Measurements from ENCODE around the gene KCNT1.

KCNT1 gene

GRCh38 chr9:135782946-135783345, 81.0 kb downstream of the KCNT1 start:
- TF ChIP-seq EZH2phosphoT487 (IDR thresholded peaks at IDR 0.05; ENCODE audit: borderline replicate concordance, low read length): no peak
- TF ChIP-seq, protein P1, sequence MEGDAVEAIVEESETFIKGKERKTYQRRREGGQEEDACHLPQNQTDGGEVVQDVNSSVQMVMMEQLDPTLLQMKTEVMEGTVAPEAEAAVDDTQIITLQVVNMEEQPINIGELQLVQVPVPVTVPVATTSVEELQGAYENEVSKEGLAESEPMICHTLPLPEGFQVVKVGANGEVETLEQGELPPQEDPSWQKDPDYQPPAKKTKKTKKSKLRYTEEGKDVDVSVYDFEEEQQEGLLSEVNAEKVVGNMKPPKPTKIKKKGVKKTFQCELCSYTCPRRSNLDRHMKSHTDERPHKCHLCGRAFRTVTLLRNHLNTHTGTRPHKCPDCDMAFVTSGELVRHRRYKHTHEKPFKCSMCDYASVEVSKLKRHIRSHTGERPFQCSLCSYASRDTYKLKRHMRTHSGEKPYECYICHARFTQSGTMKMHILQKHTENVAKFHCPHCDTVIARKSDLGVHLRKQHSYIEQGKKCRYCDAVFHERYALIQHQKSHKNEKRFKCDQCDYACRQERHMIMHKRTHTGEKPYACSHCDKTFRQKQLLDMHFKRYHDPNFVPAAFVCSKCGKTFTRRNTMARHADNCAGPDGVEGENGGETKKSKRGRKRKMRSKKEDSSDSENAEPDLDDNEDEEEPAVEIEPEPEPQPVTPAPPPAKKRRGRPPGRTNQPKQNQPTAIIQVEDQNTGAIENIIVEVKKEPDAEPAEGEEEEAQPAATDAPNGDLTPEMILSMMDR (IDR thresholded peaks at IDR 0.05; ENCODE audit: low read depth, low read length, poor library complexity, severe bottlenecking): no peak
- Histone ChIP-seq H3K9me2 (replicated peaks; ENCODE audit: control insufficient read depth, low read length) (no peaks in the 10 kb centered on the region), H3F3A (ENCODE audit: control insufficient read depth, insufficient read depth) (no peaks in the 10 kb centered on the region), H4K20me1 (ENCODE audit: control insufficient read depth, insufficient read depth, low read depth, low read length) (no peaks in the 10 kb centered on the region), H3K4me2 (ENCODE audit: low read length) (no peak overlapping the region), H3K36me3 (ENCODE audit: control insufficient read depth, low read length) (no peaks in the 10 kb centered on the region), H3K27ac (ENCODE audit: low read depth, low read length) (no peak overlapping the region), H3K9me3 (ENCODE audit: control insufficient read depth, insufficient read depth, low read length) (no peaks in the 10 kb centered on the region), H3K4me1 (ENCODE audit: control insufficient read depth, low read length) (no peaks in the 10 kb centered on the region), H3K4me3 (ENCODE audit: low read length) (no peak overlapping the region), H3K27me3 (ENCODE audit: control insufficient read depth, low read length) (no peaks in the 10 kb centered on the region), H3K79me2 (ENCODE audit: control insufficient read depth, low read length) (no peaks in the 10 kb centered on the region)

GRCh38 chr9:135783540-135784245, 81.7 kb downstream of the KCNT1 start:
- Histone ChIP-seq H3F3A (ENCODE audit: control insufficient read depth, insufficient read depth) (no peaks in the 10 kb centered on the region), H3K4me3 (ENCODE audit: low read length) (no peak overlapping the region), H3K4me1 (ENCODE audit: control insufficient read depth, low read length) (no peaks in the 10 kb centered on the region), H3K36me3 (ENCODE audit: control insufficient read depth, low read length) (no peaks in the 10 kb centered on the region), H3K9me3 (ENCODE audit: control insufficient read depth, insufficient read depth, low read length) (no peaks in the 10 kb centered on the region), H3K27ac (ENCODE audit: low read depth, low read length) (no peak overlapping the region), H4K20me1 (ENCODE audit: control insufficient read depth, insufficient read depth, low read depth, low read length) (no peaks in the 10 kb centered on the region), H3K4me2 (ENCODE audit: low read length) (no peak overlapping the region), H3K79me2 (ENCODE audit: control insufficient read depth, low read length) (no peaks in the 10 kb centered on the region), H3K27me3 (ENCODE audit: control insufficient read depth, low read length) (no peaks in the 10 kb centered on the region), H3K9me2 (replicated peaks; ENCODE audit: control insufficient read depth, low read length) (no peaks in the 10 kb centered on the region)
- TF ChIP-seq, protein P1 (IDR thresholded peaks at IDR 0.05; ENCODE audit: low read depth, low read length, poor library complexity, severe bottlenecking): no peak
- no peak for TF ChIP-seq EZH2phosphoT487 (IDR thresholded peaks at IDR 0.05; ENCODE audit: borderline replicate concordance, low read length)

- no peaks in the 10 kb centered on the region for H3K27me3 ChIP-seq (ENCODE audit: control insufficient read depth, low read length)
- H3K36me3 ChIP-seq (ENCODE audit: control insufficient read depth, low read length): no peaks in the 10 kb centered on the region
- no peaks in the 10 kb centered on the region for H3K9me3 ChIP-seq (ENCODE audit: control insufficient read depth, insufficient read depth, low read length)
- H3K4me3 ChIP-seq (ENCODE audit: low read length): no peak overlapping the region
- H3K9me2 ChIP-seq (replicated peaks; ENCODE audit: control insufficient read depth, low read length): no peaks in the 10 kb centered on the region
- H3K4me2 ChIP-seq (ENCODE audit: low read length): no peak overlapping the region
- no peaks in the 10 kb centered on the region for H3F3A ChIP-seq (ENCODE audit: control insufficient read depth, insufficient read depth)
- no peaks in the 10 kb centered on the region for H3K4me1 ChIP-seq (ENCODE audit: control insufficient read depth, low read length)
- no peak for TF ChIP-seq EZH2phosphoT487 (IDR thresholded peaks at IDR 0.05; ENCODE audit: borderline replicate concordance, low read length)
- TF ChIP-seq, protein P1 (IDR thresholded peaks at IDR 0.05; ENCODE audit: low read depth, low read length, poor library complexity, severe bottlenecking): no peak
- H4K20me1 ChIP-seq (ENCODE audit: control insufficient read depth, insufficient read depth, low read depth, low read length): no peaks in the 10 kb centered on the region
- H3K27ac ChIP-seq (ENCODE audit: low read depth, low read length): no peak overlapping the region
- H3K79me2 ChIP-seq (ENCODE audit: control insufficient read depth, low read length): no peaks in the 10 kb centered on the region
Observed at GRCh38 chr9:135785013-135785575, 83.1 kb downstream of the KCNT1 start.

Data from DOHH2 (cell line).